Effector memory CD4-positive, alpha-beta T cell (primary cell): ENCODE data around the gene ACSL5.
"Not testable (repeated sequence)": the region's sequence is repeated elsewhere in the genome, so short reads cannot be mapped to it uniquely, and the experiment has no call there.

Source experiments
- DNase-seq, 3 donors: peaks; one replicate each; pipeline ENCODE4 v3.0.0-alpha.2; 2020
- H3K27ac ChIP-seq: 2 replicates; pipeline ENCODE4 v1.7.0; 2013; ENCODE audit warnings: mild to moderate bottlenecking, low read length, moderate library complexity; ENCODE audit not compliant: insufficient read depth, poor library complexity, severe bottlenecking
- H3K27me3 ChIP-seq: replicated peaks from 2 replicates; pipeline ENCODE4 v1.7.0; 2013; ENCODE audit warnings: mild to moderate bottlenecking, low read length; ENCODE audit not compliant: insufficient read depth, control insufficient read depth, poor library complexity, severe bottlenecking
- H3K36me3 ChIP-seq: 2 replicates; pipeline ENCODE4 v1.7.0; 2013; ENCODE audit warnings: mild to moderate bottlenecking, low read length, moderate library complexity; ENCODE audit not compliant: control insufficient read depth, insufficient read depth
- H3K4me1 ChIP-seq: 2 replicates; pipeline ENCODE4 v1.7.0; 2013; ENCODE audit warnings: low read length, mild to moderate bottlenecking; ENCODE audit not compliant: control insufficient read depth, insufficient read depth, poor library complexity, severe bottlenecking
- H3K4me3 ChIP-seq: 2 replicates; pipeline ENCODE4 v1.7.0; 2013; ENCODE audit warnings: low read length, low read depth, mild to moderate bottlenecking; ENCODE audit not compliant: insufficient read depth, poor library complexity, severe bottlenecking
- H3K9me3 ChIP-seq: 2 replicates; pipeline ENCODE4 v1.7.0; 2013; ENCODE audit warnings: mild to moderate bottlenecking, low read length, moderate library complexity; ENCODE audit not compliant: control insufficient read depth

Gene ACSL5

GRCh38 chr10:112372182-112372810 lies 1.6 kb upstream of the ACSL5 start:
- H3K4me3 ChIP-seq, H3K27ac ChIP-seq, DNase-seq, H3K27me3 ChIP-seq, H3K9me3 ChIP-seq, H3K36me3 ChIP-seq: not testable (repeated sequence)
- H3K4me1 ChIP-seq: peaks cover 18% of the 10 kb centered on the region

GRCh38 chr10:112374724-112375541 lies 1.0 kb downstream of the ACSL5 start:
- H3K36me3 ChIP-seq: no peaks in the 10 kb centered on the region
- H3K4me1 ChIP-seq: peaks cover 14% of the 10 kb centered on the region
- H3K27me3 ChIP-seq: no peaks in the 10 kb centered on the region
- peak overlapping the region; percentile 93 for H3K27ac ChIP-seq
- H3K9me3 ChIP-seq: no peaks in the 10 kb centered on the region
- peak overlapping the region; percentile 84 for H3K4me3 ChIP-seq
- no peak for DNase-seq

- H3K27ac ChIP-seq: peak overlapping the region; percentile 93
- H3K4me3 ChIP-seq: peak overlapping the region; percentile 84
- no peaks in the 10 kb centered on the region for H3K36me3 ChIP-seq
- H3K9me3 ChIP-seq: no peaks in the 10 kb centered on the region
- no peaks in the 10 kb centered on the region for H3K27me3 ChIP-seq
- peak in 2 of 3 donors; percentile 18 to 27 for DNase-seq
- H3K4me1 ChIP-seq: peaks cover 19% of the 10 kb centered on the region
Measured at GRCh38 chr10:112375721-112376395, 1.9 kb downstream of the ACSL5 start.

GRCh38 chr10:112376396-112376790 lies 2.5 kb downstream of the ACSL5 start:
- peaks cover 19% of the 10 kb centered on the region for H3K4me1 ChIP-seq
- H3K27me3 ChIP-seq: no peaks in the 10 kb centered on the region
- peak overlapping the region; percentile 93 for H3K27ac ChIP-seq
- DNase-seq: no peak
- no peaks in the 10 kb centered on the region for H3K9me3 ChIP-seq
- no peaks in the 10 kb centered on the region for H3K36me3 ChIP-seq
- H3K4me3 ChIP-seq: peak overlapping the region; percentile 84

- H3K36me3 ChIP-seq, H3K27ac ChIP-seq, DNase-seq, H3K9me3 ChIP-seq, H3K27me3 ChIP-seq: not testable (repeated sequence)
- H3K4me1 ChIP-seq: peaks cover 19% of the 10 kb centered on the region
- peak overlapping the region; percentile 84 for H3K4me3 ChIP-seq
Measured at GRCh38 chr10:112377116-112377515, 3.2 kb downstream of the ACSL5 start.

- no peak overlapping the region for H3K27ac ChIP-seq
- no peak for DNase-seq
- no peak overlapping the region for H3K4me3 ChIP-seq
- H3K4me1 ChIP-seq: peaks cover 19% of the 10 kb centered on the region
- no peaks in the 10 kb centered on the region for H3K27me3 ChIP-seq
- no peaks in the 10 kb centered on the region for H3K9me3 ChIP-seq
- H3K36me3 ChIP-seq: no peaks in the 10 kb centered on the region
Measured at GRCh38 chr10:112379635-112380296, 5.8 kb downstream of the ACSL5 start.

- H3K36me3 ChIP-seq: no peaks in the 10 kb centered on the region
- no peak for DNase-seq
- no peak overlapping the region for H3K27ac ChIP-seq
- H3K4me1 ChIP-seq: peaks cover 9% of the 10 kb centered on the region
- no peaks in the 10 kb centered on the region for H3K9me3 ChIP-seq
- H3K27me3 ChIP-seq: no peaks in the 10 kb centered on the region
- no peak overlapping the region for H3K4me3 ChIP-seq
Measured at GRCh38 chr10:112382515-112383235, 8.8 kb downstream of the ACSL5 start.

GRCh38 chr10:112383325-112383724 lies 9.4 kb downstream of the ACSL5 start:
- no peak for DNase-seq
- Histone ChIP-seq H3K4me3 (no peak overlapping the region), H3K27me3 (no peaks in the 10 kb centered on the region), H3K36me3 (no peaks in the 10 kb centered on the region), H3K27ac (no peak overlapping the region), H3K9me3 (no peaks in the 10 kb centered on the region), H3K4me1 (peaks cover 8% of the 10 kb centered on the region)

GRCh38 chr10:112384141-112384540 lies 10.2 kb downstream of the ACSL5 start:
- H3K4me1 ChIP-seq: peaks cover 8% of the 10 kb centered on the region
- H3K36me3 ChIP-seq: no peaks in the 10 kb centered on the region
- H3K27ac ChIP-seq: no peak overlapping the region
- no peaks in the 10 kb centered on the region for H3K9me3 ChIP-seq
- H3K27me3 ChIP-seq: no peaks in the 10 kb centered on the region
- DNase-seq: no peak
- H3K4me3 ChIP-seq: no peak overlapping the region
